Fibroblast of skin of left quadriceps (primary cell): ENCODE results near the gene NUDT3.
"Not testable (repeated sequence)": the region's sequence is repeated elsewhere in the genome, so short reads cannot be mapped to it uniquely, and the experiment has no call there.

Source experiments
- DNase-seq, 2 experiments: peaks; one replicate each; pipeline ENCODE4 v3.0.0-alpha.2; 2013; ENCODE audit warnings: low read depth in 2 of 2

NUDT3 gene

DNA sequence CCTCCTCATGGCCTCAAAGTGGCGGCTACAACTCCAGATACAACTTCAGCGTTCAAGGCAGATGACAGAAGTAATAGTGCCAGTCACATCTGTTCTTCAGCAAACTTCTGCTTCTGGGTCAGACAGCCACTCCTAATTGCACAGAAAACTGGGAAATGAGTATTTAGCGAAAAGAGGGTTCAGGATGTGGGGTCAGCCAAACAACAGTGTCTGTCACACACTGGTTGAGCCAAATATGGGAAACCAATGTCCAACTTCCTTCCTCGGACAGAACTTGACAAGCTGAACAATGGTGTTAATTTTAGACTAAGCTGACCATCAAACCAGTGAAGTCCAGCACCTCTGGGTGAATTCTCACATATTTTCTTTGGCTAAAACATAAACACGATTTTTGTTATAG is 22.1 kb downstream of the NUDT3 start:
- no peak for DNase-seq

DNA sequence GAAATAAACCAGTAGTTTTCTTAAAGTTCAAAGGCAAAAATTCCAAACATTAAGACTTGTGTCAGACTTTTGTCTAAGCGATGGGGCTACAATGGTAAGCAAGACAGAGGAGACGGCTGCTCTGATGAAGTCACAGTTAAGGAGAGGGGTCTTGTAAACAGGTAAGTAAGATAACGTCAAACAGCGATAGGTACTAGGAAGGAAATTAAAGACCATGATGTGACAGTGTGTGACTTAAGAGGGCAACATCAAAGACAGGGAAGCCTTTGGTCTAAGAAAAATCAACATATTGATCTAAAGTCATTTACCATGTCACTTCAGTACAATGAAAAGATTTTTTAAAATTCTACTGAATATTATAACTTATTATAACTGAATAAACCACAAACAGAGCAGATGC is 23.1 kb downstream of the NUDT3 start:
- DNase-seq: no peak

DNA sequence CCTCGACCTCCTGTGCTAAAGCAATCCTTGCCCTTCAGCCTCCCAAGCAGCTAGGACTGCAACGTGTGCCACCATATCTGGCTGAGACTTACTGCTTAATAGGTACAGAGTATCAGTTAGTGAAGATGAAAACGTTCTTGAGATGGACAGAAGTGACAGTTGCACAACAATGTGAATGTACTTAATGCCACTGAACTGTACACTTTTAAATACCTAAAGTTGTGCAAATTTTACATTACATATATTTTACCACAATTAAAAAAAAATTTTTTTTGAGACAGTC is 25.9 kb downstream of the NUDT3 start:
- DNase-seq: no peak

DNA sequence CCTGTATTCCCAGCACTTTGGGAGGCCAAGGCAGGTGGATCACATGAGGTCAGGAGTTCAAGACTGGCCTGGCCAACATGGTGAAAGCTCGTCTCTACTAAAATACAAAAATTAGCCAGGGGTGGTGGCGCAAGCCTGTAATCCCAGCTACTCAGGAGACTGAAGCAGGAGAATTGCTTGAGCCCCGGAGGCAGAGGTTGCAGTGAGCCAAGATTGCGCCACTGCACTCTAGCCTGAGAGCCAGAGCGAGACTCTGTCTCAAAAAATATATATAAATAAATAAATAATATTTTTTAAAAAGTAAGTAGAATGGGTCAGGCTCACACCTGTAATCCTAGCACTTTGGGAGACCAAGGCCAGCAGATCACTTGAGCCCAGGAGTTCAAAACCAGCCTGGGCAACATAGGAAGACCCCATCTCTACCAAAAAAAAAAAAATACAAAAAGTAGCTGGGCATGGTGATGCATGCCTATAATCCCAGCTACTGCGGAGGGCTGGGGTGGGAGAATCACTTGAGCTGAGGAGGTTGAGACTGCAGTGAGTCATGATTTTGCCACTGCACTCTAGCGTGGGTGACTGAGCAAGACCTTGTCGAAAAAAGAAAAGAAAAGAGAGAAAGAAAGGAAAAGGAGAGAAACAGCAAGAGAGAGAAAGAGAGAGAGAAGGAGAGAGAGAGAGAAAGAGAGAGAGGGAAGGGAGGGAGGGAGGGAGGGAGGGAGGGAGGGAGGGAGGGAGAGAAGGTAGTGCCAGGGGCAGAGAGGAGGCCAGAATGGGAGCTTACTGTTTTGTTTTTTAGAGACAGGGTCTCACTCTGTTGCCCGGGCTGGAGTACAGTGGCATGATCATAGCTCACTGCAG is 26.5 kb downstream of the NUDT3 start:
- DNase-seq: not testable (repeated sequence)

DNA sequence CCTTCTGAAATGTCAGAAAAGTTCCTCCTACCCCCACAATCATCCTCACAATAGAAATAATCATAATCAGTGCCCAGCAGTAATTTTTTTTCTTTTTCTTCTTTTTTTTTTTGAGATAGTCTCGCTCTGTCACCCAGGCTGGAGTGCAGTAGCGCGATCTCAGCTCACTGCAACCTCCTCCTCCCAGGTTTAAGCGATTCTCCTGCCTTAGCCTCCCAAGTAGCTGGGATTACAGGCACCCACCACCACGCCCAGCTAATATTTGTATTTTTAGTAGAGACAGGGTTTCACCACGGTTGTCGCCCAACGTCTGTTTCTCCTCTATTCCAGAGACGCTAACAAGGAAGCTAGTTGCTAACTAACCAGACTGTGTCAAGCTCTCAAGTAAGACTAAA is 28.8 kb downstream of the NUDT3 start:
- not testable (repeated sequence) for DNase-seq

- DNase-seq: no peak
These were observed 29.4 kb downstream of the NUDT3 start for GRCh38 chr6:34362909-34363680.

GRCh38 chr6:34362176-34362575 is 30.3 kb downstream of the NUDT3 start:
- no peak for DNase-seq

GRCh38 chr6:34360556-34360955 is 31.9 kb downstream of the NUDT3 start:
- peak in 1 of 2 experiments; percentile 44 for DNase-seq

DNA sequence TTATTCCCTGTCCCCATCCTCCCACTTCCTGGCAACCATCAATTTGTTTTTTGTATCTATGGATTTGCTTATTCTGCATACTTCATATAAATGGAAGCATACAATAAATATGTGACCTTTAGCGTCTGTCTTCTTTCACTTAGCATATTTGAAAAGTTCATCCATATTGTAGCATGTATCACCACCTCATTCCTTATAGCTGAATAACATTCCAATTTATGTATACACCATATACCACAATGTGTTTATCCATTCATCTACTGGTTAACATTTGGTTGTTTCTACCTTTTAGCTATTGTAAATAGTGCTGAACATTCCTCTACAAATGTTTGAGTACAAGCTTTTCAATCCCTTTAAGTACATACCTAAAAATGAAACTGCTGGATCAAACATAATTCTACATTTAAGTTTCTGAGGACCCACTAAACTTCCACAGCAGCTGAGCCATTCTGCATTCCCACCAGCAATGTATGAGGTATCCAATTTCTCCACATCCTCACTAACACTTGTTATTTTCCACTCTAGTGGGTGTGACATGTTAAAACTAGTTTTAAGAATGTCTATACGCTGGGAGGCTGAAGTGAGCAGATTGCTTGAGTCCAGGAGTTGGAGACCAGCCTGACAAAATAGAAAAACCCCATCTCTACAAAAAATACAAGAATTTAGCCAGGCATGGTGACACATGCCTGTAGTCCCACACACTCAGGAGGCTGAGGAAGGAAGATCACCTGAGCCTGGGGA is 32.9 kb downstream of the NUDT3 start:
- no peak for DNase-seq

DNA sequence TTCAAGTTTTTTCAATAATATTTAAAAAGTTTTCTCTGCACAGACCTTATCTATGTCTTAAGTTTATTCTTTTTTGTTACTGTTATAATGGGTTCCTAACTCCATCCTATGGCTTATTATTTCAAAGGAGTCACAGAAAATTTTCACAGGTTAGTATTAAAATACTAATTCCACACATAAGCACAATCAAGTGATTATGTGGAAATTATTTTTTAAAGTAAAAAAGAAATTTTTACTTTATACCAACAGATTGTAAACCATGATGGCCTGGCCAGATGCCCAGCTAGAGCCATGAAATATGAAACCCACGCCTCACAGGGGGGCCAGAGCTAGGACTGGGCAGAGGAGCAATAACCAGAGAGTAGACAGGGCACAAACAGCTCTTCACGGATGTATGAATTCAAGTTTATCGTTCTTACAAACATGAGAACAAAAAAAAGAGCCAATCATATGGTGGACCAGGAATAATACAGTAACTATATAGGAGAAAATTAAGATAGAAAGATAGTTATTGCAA is 34.0 kb downstream of the NUDT3 start:
- peak in 1 of 2 experiments; percentile 52 for DNase-seq

- DNase-seq: no peak
These were observed 34.5 kb downstream of the NUDT3 start for GRCh38 chr6:34357937-34358336.

DNA sequence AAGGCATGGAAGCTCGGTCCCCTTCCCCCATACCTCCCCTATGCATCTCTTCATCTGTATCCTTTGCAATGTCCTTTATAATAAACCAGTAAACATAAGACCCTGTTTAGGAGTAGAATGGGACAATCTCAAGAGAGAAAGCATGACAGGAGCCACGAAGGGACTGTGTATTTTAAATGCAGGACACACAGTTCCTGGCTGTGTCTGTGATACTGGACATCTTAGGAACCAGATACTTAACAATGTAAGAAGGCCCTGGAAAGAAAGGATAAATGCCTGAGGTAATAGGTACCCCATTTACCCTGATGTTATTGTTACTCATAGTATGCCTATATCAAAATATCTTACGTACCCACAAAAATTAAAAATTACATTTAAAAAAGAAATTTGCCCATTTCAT is 36.6 kb downstream of the NUDT3 start:
- no peak for DNase-seq

DNA sequence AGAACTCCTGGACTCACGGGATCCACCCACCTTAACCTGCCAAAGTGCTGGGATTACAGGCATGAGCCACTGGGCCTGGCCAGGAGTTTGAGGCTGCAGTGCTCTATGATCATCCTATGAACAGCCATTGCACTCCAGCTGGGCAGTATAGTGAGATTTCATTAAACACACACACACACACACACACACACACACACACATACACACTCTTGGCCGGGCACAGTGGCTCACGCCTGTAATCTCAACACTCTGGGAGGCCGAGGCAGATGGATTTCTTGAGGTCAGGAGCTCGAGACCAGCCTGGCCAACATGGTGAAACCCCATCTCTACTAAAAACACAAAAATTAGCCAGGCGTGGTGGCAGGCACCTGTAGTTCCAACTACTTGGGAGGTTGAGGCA is 38.2 kb downstream of the NUDT3 start:
- not testable (repeated sequence) for DNase-seq

- not testable (repeated sequence) for DNase-seq
These were observed 38.9 kb downstream of the NUDT3 start for GRCh38 chr6:34353530-34353929.

DNA sequence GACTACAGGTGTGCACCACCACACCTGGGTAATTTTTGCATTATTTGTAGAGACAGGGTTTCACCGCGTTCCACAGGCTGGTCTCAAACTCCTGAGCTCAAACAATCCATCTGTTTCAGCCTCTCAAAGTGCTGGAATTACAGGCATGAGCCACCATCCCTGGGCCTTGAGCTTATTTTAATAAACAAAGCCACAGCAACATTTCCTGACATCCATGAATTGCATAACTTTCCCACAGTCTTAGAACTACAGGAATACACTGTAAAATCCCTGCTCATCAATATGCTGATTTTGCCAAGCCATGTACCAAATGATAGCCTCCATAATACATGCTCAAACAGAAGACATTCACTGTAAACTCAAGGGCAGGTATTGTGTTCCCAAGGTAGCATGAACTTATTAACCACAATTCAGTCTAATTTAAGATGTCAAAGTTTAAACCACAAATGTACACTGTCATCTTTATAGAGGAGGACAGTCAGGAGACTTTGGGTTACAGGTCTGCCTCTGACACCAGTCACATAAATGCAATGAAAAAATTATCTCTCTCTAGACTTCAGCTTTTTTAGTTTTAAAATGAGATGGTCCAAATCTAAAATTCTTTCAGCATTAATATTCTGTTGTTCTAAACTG is 40.0 kb downstream of the NUDT3 start:
- DNase-seq: no peak

- no peak for DNase-seq
These were observed 41.6 kb downstream of the NUDT3 start for GRCh38 chr6:34350934-34351217.

GRCh38 chr6:34350137-34350933 is 42.1 kb downstream of the NUDT3 start:
- no peak for DNase-seq

- no peak for DNase-seq
These were observed 43.3 kb downstream of the NUDT3 start for GRCh38 chr6:34349211-34349610.

GRCh38 chr6:34347303-34347702 is 45.2 kb downstream of the NUDT3 start:
- DNase-seq: no peak

DNA sequence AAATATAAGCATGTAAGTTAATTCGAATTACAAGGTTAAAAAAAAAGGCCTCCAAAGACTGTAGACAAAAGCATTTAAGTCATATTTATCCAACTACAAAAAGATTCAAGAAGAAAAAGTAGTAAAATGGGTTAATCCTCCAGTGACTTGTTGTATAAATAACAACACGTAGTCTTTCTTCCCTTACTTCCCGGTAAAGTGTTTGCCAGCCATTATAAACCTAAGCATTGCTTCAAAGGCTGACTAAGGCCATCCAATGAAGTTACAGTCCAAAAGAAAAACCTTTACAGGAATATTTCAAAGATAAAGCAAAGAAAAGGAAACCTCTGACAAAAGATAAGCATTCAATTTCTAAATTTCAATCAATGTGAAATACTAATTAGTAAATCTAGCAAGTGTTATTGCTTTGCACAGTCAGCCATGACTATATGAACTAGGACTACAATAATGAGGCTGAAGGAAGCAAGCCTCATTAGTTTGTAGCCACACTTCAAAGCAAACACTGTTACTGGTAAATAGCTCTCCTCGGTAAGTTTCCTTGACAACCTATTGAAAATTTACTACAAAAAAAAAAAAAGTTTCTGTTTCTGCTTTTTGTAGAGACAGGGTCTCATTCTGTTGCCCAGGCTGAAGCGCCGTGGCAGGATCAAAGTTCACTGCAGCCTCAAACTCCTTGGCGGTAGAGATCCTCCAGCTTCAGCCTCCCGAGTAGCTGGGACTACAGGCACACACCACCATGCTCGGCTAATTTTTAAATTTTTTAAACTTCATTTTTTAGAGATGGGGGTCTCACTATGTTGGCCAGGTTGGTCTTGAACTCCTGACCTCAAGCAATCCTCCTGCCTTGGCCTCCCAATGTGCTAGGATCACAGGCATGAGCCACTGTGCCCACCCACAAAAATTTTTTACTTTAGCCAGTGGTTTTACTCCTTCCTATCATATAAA is 46.0 kb downstream of the NUDT3 start:
- DNase-seq: no peak
